Measurements from ENCODE around the gene PER1. TPM values are rescaled to one million over a fixed set of nuclear protein-coding genes. Genes with fewer than 3 reads are reported as not detected.
A peak's percentile ranks its signal among the peaks of the same experiment; 100 is the strongest.

Gene PER1
- total RNA-seq, 4 donors from 2014 or later: 105 to 263 (median 164) TPM

GRCh38 chr17:8117980-8118768 lies 34.0 kb downstream of the PER1 start, which contains the start of gene ALOXE3:
ALOXE3 (minus strand) TSS chr17:8118514; CDS start chr17:8117990, 524 bp downstream.
- H3K27me3 ChIP-seq: peaks cover 25 to 40% (median 33%) of the 10 kb centered on the region in 3 donors
- peak within 1 kb of the TSS; percentile 49 to 63 (median 56) for H3K4me3 ChIP-seq
- ATAC-seq (peak in 1 of 2 donors; percentile 14), DNase-seq (no peak)
- H3K4me1 ChIP-seq: peaks cover 33 to 41% of the 10 kb centered on the region in 2 donors
- TF ChIP-seq CTCF (IDR thresholded peaks at IDR 0.05 in 4 of 5, conservative IDR thresholded peaks at IDR 0.05 in 1 of 5): no peak
- TF ChIP-seq POLR2A (IDR thresholded peaks at IDR 0.05): no peak
- H3K9me3 ChIP-seq: no peaks in the 10 kb centered on the region
- H3K36me3 ChIP-seq: no peaks in the 10 kb centered on the region
- H3K27ac ChIP-seq: peak within 1 kb of the TSS; percentile 76 to 87 (median 84)
- intact Hi-C loops (cut with DNase I; ENCODE audit: low total_unique reads) (loop anchor here (1.0 to 5.0 kb wide), 4 partner anchors 24 to 281 kb away; partner anchors contain the start of gene SLC25A35), in situ Hi-C loops (cut with MboI; ENCODE audit: low sequenced_read_pairs in 4 of 4) (no loop called here)

GRCh38 chr17:8117367-8117979 lies 34.7 kb downstream of the PER1 start:
- ATAC-seq (no peak), DNase-seq (no peak)
- Histone ChIP-seq H3K4me1 (peaks cover 26 to 34% of the 10 kb centered on the region in 2 donors), H3K27ac (no peak overlapping the region), H3K27me3 (peaks cover 21 to 40% (median 26%) of the 10 kb centered on the region in 3 donors), H3K4me3 (peak overlapping the region in 3 of 4 donors; percentile 49 to 63 (median 56)), H3K36me3 (no peaks in the 10 kb centered on the region), H3K9me3 (no peaks in the 10 kb centered on the region)
- in situ Hi-C loops (cut with MboI; ENCODE audit: low sequenced_read_pairs in 4 of 4) (no loop called here), intact Hi-C loops (cut with DNase I; ENCODE audit: low total_unique reads) (loop anchor here (5.0 kb wide), 2 partner anchors 55 to 280 kb away; no protein-coding TSS in a partner anchor)
- no peak for TF ChIP-seq CTCF (IDR thresholded peaks at IDR 0.05 in 4 of 5, conservative IDR thresholded peaks at IDR 0.05 in 1 of 5)
- TF ChIP-seq POLR2A (IDR thresholded peaks at IDR 0.05): no peak

GRCh38 chr17:8116776-8117175 lies 35.4 kb downstream of the PER1 start:
- intact Hi-C loops (cut with DNase I; ENCODE audit: low total_unique reads): loop anchor here (5.0 kb wide), 2 partner anchors 54 to 279 kb away; no protein-coding TSS in a partner anchor
- peaks cover 22 to 43% (median 25%) of the 10 kb centered on the region in 3 donors for H3K27me3 ChIP-seq
- peaks cover 25 to 27% of the 10 kb centered on the region in 2 donors for H3K4me1 ChIP-seq
- in situ Hi-C loops (cut with MboI; ENCODE audit: low sequenced_read_pairs in 4 of 4): no loop called here
- no peaks in the 10 kb centered on the region for H3K36me3 ChIP-seq
- TF ChIP-seq CTCF (IDR thresholded peaks at IDR 0.05 in 4 of 5, conservative IDR thresholded peaks at IDR 0.05 in 1 of 5) (no peak), POLR2A (IDR thresholded peaks at IDR 0.05) (no peak)
- H3K27ac ChIP-seq: no peak overlapping the region
- no peaks in the 10 kb centered on the region for H3K9me3 ChIP-seq
- no peak for ATAC-seq
- no peak overlapping the region for H3K4me3 ChIP-seq
- DNase-seq: no peak

GRCh38 chr17:8110907-8111306 lies 41.3 kb downstream of the PER1 start:
- H3K9me3 ChIP-seq: no peaks in the 10 kb centered on the region
- no peak for DNase-seq
- TF ChIP-seq CTCF (IDR thresholded peaks at IDR 0.05 in 4 of 5, conservative IDR thresholded peaks at IDR 0.05 in 1 of 5): no peak
- no peak for TF ChIP-seq POLR2A (IDR thresholded peaks at IDR 0.05)
- no peak overlapping the region for H3K4me3 ChIP-seq
- H3K27ac ChIP-seq: no peak overlapping the region
- peaks cover 34 to 50% (median 39%) of the 10 kb centered on the region in 3 donors for H3K27me3 ChIP-seq
- peaks cover 0 to 7% of the 10 kb centered on the region in 2 donors for H3K4me1 ChIP-seq
- in situ Hi-C loops (cut with MboI; ENCODE audit: low sequenced_read_pairs in 4 of 4): no loop called here
- H3K36me3 ChIP-seq: no peaks in the 10 kb centered on the region
- intact Hi-C loops (cut with DNase I; ENCODE audit: low total_unique reads): no loop called here
- ATAC-seq: no peak

Data from gastrocnemius medialis (tissue), 4 donors.